NCI-H187 (cell line): Measurements from ENCODE around the gene RASGRF2.

Experiments
- DNase-seq, 2 experiments: peaks; one replicate each; lab custom pipeline; 2025; lab: John Stamatoyannopoulos, UW

The RASGRF2 gene

DNA sequence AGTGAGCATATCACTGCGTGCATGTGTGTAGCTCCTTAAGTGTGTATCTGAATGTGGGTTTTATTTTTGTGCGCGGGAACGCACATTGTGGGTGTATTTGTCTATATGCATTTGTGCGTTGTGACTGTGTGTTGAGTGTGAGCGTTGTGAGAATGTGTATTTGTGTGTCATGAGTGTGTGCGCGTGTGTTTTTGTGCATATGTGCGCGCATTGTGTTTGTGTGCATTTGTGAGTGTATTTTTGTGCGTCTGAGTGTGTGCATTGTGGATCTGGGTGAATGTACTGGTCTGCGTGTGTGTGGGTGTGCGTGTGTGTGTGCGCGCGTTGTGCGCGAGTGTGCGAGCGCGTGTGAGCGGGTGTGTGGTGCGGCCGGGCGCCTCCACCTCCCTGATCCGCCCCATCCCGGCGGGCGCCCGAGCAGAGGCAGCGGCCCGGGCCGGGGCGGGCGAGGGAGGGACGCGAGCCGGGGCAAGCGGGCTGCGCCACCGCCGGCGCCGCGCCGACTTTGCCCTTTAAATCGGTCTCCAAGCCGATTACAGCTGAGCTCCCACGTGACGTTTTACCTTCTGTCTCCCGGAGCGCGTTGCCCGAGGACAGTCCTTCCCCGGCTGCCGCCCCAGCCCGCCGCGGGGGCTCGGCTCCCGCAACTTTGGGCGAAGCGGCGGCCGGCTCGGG, at the start of gene RASGRF2:
RASGRF2 (plus strand) TSS at position 596 of the 675 bp plus-strand sequence. CDS start 376 bp downstream, outside the sequence.
- DNase-seq, result no peak

DNA sequence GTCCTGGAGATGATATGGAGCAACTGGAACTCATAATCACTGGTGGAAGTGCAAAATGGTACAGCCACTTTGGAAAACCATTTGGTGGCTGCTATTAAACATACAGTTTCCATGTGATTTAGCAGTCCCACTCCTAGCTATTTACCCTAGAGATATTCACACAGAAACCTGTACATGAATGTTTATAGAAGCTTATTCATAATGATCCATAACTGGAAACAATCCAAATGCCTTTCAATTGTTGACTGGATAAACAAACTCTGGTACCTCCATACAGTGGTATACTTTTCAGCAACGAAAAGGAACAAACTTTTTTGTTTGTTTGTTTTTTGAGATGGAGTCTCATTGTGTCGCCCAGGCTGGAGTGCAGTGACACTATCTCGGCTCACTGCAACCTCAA, 47.7 kb upstream of the RASGRF2 start:
- no peak for DNase-seq

DNA sequence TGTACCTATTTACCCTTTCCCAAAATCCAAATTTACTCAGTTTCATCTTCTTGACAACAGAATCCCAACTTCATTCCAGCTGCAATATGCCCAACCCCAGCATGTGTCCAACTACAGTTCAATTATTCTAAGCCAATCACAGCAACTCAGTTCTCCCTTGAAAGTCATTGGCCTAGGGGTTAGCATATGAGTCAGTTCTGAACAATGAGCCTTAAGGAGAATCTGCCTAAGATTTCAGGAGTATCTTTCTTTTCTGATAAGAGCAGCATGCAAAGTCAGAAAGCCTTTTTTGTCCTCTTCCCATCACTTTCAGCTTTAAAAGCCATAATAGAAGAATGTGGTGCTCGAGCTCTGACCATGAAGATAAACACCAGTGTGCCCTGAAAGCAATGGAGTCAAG, 44.4 kb upstream of the RASGRF2 start:
- DNase-seq, result no peak

DNA sequence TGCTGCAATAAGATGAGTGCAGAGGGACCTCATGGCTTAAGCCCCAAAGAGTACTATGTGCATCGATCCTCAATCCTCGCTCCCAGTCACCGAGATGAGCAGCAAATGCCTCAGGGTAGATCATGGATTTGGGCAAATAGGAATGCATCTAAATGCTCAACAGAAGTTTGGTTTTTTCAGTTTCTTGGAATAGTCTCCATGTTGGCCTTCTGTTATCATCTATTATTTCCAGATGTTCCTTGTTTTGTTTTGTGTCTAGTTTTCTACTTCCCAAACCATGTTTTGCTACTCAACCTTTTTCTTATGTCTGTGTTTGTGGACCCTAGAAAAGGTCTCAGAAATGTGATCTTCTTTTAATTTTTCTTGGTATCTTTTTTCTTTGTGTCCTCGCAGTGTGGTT, 43.5 kb upstream of the RASGRF2 start:
- DNase-seq, result no peak

- DNase-seq, result peak; percentile 50 to 79
These were observed 42.5 kb upstream of the RASGRF2 start for GRCh38 chr5:80917631-80918030.

DNA sequence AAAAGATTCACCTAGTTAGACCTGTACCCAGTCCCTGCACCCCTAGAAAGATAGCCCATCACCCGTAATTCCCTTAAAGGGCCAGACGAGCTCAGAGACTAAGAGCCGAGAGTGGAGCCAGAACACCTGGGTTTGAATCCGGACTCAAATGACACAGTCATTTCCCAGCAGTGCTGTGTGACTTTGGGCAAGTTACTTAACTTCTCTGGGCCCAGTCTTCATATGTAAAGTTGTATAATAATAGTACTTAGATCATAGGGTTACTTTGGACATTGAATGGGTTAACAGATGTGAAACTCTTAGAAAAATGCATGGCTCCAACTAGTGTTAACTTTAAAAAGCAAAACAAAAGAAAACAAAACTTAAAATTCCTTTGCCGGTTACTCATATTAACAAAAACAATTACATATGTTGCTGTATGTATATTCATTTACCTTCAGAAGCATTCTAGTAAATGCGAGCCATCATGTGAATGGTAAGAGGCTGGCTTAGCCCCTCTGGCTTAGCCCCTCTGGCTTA, 40.4 kb upstream of the RASGRF2 start:
- no peak for DNase-seq

GRCh38 chr5:80920333-80920732, 39.8 kb upstream of the RASGRF2 start:
- no peak for DNase-seq

- DNase-seq, result no peak
These were observed 39.1 kb upstream of the RASGRF2 start for GRCh38 chr5:80921026-80921425.

- DNase-seq, result no peak
These were observed 34.2 kb upstream of the RASGRF2 start for GRCh38 chr5:80925931-80926330.

- no peak for DNase-seq
These were observed 33.6 kb upstream of the RASGRF2 start for GRCh38 chr5:80926536-80926935.

DNA sequence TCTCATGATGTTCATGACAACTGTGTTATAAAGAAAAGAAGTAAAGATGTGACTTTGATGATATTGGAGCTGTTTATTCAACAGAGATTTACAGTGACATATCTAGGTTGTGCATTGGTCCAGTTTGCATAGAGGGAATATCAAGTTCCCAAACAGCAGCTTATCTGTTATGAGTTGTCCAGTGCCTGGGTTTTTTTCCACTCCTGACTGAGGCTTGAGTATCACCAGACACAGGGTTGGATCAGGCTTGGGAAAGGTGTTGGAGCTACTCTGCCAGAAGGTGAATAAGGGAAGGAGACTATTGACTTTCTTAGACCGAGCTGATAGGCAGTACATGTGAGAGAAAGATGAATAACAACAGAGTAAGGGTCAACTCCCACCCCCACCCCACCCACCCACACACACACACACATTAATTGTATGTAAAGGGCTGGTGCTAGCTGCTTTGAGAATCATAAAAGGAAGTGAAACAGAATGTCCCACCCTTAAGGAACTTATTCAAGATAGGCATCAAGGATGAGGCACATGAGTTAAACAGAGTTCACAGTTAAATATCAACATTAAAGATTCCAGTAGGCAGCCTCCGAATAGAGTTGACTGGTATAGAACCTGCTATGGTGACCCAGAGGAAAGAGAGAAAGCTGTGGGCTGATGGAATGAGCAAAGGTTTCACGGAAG, 33.0 kb upstream of the RASGRF2 start:
- no peak for DNase-seq

DNA sequence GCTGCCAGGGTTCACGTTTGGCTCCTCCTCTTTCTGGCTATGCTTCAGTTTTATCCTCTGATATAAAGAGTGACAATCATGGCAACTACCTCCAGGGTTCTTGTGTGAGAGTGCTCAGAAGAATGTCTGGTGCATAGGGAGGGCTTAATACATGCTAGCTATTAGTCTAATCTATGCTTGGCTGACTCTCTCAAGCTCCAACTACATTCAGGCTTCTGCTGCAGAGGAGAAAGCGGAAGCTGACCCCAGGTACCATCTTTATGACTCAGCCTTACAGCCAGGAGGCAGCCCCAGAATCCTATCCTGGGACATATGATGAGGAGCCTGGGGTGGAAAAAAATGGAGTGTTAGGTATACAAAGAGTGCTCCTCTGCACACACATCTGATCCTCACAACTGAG, 32.1 kb upstream of the RASGRF2 start:
- DNase-seq, result no peak

DNA sequence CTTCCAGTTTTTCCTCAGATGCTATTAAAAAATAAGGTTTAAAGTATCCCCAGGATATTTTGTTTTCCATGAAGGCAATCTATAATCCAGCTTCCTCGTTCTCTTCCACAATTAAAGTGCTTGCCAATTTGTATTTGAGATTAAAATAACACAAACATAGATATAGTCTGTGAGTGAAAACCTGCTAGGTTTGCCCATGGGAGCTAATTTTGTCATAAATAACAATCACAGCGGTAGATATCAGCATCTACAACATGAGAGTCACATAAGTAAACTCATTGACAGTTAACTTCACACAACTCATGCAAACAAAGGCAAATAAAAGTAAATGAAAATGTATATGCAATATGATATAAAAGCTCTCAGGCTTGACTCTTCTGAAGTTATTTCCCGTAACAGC, 29.2 kb upstream of the RASGRF2 start:
- no peak for DNase-seq

DNA sequence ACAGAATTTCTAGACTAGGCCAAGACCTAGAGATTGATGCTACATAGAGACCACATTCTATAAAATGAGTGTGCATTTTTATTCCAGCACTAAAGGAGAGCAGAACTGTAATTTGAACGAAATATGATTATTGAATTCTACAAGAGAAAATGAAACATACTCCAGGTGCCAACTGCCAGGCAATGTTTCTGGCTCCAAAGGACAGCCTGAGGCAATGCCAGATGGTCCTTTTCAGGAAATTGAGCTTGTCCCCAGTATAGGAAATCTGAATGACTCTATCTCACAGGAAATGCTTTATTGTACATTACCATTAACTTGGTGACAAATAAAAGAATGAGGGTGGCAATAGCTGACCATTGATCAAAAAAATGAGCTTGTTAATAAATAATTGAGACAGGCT, 28.8 kb upstream of the RASGRF2 start:
- no peak for DNase-seq

- DNase-seq, result no peak
These were observed 27.1 kb upstream of the RASGRF2 start for GRCh38 chr5:80933036-80933435.

- DNase-seq, result no peak
These were observed 25.4 kb upstream of the RASGRF2 start for GRCh38 chr5:80934751-80935150.

DNA sequence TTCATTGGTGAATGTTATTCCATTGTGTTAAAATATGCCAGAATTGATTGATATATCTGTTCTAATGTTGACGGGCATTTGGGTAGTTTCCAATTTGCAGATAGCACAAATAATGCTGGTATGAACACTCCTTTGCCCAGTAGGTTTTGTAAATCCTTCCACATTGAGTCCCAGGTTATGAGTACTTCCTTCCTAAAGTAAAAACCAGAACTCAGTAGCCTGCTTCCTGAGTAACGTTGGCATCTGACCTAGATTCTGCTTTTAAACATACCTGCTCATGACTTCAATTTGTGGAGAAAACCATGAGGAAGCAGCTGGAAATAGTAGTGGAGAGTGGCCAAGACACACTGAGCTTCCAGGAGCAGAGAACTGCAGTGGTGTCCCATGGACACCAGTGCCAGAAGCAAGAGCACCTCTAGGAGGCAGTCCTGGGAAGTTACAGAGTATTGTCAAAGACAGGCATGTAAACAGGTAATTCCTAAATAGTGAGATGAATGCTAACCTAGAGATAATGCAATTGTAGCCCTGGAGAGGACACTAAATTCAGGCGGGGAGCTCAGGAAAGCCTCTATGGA, 24.3 kb upstream of the RASGRF2 start:
- no peak for DNase-seq

DNA sequence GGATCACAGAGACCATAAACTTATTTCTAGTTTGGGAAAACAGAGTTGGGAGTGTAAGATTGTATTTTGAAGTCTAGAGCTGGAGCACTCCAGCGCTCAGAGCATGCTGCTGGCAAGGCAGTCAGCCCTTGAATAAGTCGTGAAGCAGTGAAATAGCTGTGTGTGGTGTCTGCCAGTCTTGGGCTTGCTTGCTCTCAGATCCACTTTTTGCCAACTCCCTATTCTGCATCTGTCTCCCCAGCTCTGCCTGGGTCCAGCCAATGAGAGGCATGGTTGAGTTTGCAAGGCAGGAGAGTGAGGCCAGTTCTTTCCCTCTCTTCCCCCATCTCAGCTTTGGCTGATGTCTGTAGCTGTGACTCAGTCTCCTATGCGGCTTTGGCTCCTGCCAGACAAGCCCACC, 23.3 kb upstream of the RASGRF2 start:
- DNase-seq, result no peak

DNA sequence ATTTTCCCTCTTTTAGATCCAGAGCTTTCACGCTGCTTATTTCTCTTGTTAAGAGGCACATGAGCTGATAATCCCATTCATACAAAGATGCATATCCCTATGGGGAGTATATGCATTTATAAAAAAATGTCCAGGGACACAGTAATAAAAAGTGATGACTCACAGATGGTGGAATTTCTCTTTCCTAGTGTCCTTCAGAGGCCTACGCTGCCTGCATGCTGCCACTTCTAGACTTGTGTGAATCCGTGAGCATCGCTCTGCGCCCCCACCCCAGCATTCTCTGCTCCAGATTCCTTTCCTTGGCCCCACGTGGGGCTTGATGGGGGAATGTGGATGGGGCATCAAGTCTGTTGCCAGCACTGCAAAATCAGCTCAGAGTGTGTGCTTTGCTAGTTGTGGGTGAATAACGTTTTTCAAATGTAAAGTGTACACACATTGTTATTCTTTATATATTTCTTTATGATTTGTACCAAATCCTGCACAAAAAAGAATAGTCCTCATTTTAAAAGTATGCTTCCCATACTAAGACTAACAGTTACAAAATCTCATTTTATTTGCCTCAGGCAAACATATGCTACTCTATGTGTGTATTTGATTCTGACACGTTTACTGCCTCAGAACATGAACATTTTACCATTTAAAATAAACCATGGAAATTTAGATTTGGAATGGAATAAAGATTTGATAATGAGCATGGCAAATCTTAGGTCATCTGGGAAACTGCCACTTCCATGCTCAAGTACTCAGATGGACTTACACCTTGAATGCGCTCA, 22.4 kb upstream of the RASGRF2 start:
- no peak for DNase-seq

- DNase-seq, result no peak
These were observed 18.7 kb upstream of the RASGRF2 start for GRCh38 chr5:80941496-80941895.

DNA sequence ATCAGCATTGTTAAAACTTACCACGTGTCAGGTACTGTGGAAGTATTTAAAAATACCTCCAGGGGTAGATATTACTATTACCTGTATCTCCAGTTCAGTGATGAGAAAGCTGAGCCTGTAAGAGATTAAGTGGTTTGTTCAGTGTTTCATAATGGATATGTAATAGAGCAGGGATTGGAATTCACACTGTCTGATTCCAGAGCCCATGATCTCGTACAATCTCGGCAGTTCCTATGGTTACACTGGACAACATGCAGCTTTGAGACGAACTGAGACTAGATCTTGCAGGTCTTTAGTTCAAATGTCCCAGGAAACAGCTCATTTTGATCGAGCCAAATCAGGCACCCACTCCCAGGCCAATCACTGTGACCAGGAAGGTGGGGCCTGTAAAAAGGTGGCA, 8.8 kb upstream of the RASGRF2 start:
- no peak for DNase-seq

- no peak for DNase-seq
These were observed 6.6 kb upstream of the RASGRF2 start for GRCh38 chr5:80953587-80953986.
